Prostate gland (tissue), 2 donors: Measurements from ENCODE around the gene TRPM7. TPM values are rescaled to one million over a fixed set of nuclear protein-coding genes. Genes with fewer than 3 reads are reported as not detected.
"Not testable (repeated sequence)": the region's sequence is repeated elsewhere in the genome, so short reads cannot be mapped to it uniquely, and the experiment has no call there.

Experiments used
- DNase-seq: peaks from one replicate; pipeline ENCODE4 v3.0.0-alpha.2; 2019; ENCODE audit warnings: low spot score
- H3K27ac ChIP-seq, 2 donors: fragments of 200-600 bp; sonication (generic); 2 replicates each; pipeline ENCODE4 v1.5.1; 2017 to 2019
- H3K27me3 ChIP-seq: fragments of 200-600 bp; sonication (generic); replicated peaks from 2 replicates; pipeline ENCODE4 v1.5.1; 2019; ENCODE audit not compliant: insufficient read depth
- H3K36me3 ChIP-seq, 2 donors: fragments of 200-600 bp; sonication (generic); 1 replicate in 1 of 2; 2 replicates in 1 of 2; pipeline versions ENCODE4 v1.5.1 to v1.8.1; 2017 to 2019
- H3K4me1 ChIP-seq: fragments of 200-600 bp; sonication (generic); replicated peaks from 2 replicates; pipeline ENCODE4 v1.5.1; 2019
- H3K4me3 ChIP-seq, 2 donors: fragments of 200-600 bp; sonication (generic); 2 replicates each; pipeline ENCODE4 v1.5.1; 2017 to 2019
- H3K9me3 ChIP-seq: fragments of 200-600 bp; sonication (generic); 2 replicates; pipeline ENCODE4 v1.5.1; 2017
- CTCF ChIP-seq, 4 experiments: fragments of 200-600 bp in 2 of 4; fragments of 450-650 bp in 2 of 4; sonication (generic) in 2 of 4; IDR thresholded peaks; 1 replicate in 3 of 4; 2 replicates in 1 of 4; pipeline ENCODE4 v1.5.1; 2016 to 2019; ENCODE audit warnings: antibody characterized with exemption in 4 of 4, mild to moderate bottlenecking in 2 of 4, moderate library complexity in 2 of 4
- POLR2A ChIP-seq: fragments of 450-650 bp; IDR thresholded peaks from one replicate; pipeline ENCODE4 v1.6.1; 2016; ENCODE audit warnings: antibody characterized with exemption, mild to moderate bottlenecking
- POLR2AphosphoS5 ChIP-seq: sonication (generic); formaldehyde crosslinking; IDR thresholded peaks from one replicate; pipeline ENCODE4 v1.6.1; 2017; ENCODE audit warnings: antibody characterized with exemption
- WGBS: methylation state at CpG from one replicate; pipeline ENCODE4 v1.1.5; 2018; 5-methylcytosine and 5-hydroxymethylcytosine counted together
- intact Hi-C: fragments of 100-400 bp; cut with DNase I; formaldehyde crosslinking; loops from one replicate; pipeline ENCODE4 v1.14.2; 2022
- total RNA-seq, 2 donors: library from RNA; depleted of rRNA; stranded (reverse); fragments of >200 nt; gene quantifications; one replicate each; pipeline ENCODE4 v1.1.0, GENCODE V29; 2016

Gene TRPM7
- total RNA-seq, 2 donors from 2014 or later, result 27.0 to 32.5 TPM

GRCh38 chr15:50636146-50636545 lies 50.5 kb downstream of the TRPM7 start:
- Histone ChIP-seq H3K27ac (no peak overlapping the region), H3K27me3 (no peaks in the 10 kb centered on the region), H3K36me3 (no peaks in the 10 kb centered on the region), H3K4me3 (no peak overlapping the region), H3K4me1 (no peaks in the 10 kb centered on the region), H3K9me3 (no peaks in the 10 kb centered on the region)
- intact Hi-C loops, result no loop called here
- WGBS, result 85% methylated on average over 9 of the region's 9 CpGs
- no peak for DNase-seq
- no peak for TF ChIP-seq POLR2AphosphoS5
- no peak for TF ChIP-seq POLR2A
- TF ChIP-seq CTCF (IDR thresholded peaks at IDR 0.05), result no peak

- 51% methylated on average over 3 of the region's 3 CpGs for WGBS
- DNase-seq, result no peak
- no peaks in the 10 kb centered on the region for H3K27me3 ChIP-seq
- H3K4me3 ChIP-seq, result no peak overlapping the region
- no peak overlapping the region for H3K27ac ChIP-seq
- intact Hi-C loops, result no loop called here
- TF ChIP-seq POLR2A (no peak), POLR2AphosphoS5 (no peak), CTCF (IDR thresholded peaks at IDR 0.05) (no peak)
- no peaks in the 10 kb centered on the region for H3K4me1 ChIP-seq
- H3K36me3 ChIP-seq, result no peaks in the 10 kb centered on the region
- no peaks in the 10 kb centered on the region for H3K9me3 ChIP-seq
Measured at GRCh38 chr15:50633653-50634052, 52.9 kb downstream of the TRPM7 start.

GRCh38 chr15:50628421-50628820 lies 58.2 kb downstream of the TRPM7 start:
- H3K36me3 ChIP-seq, result no peaks in the 10 kb centered on the region
- WGBS, result 92% methylated on average over 5 of the region's 5 CpGs

GRCh38 chr15:50627351-50628055 lies 59.1 kb downstream of the TRPM7 start:
- DNase-seq, result no peak
- no peaks in the 10 kb centered on the region for H3K36me3 ChIP-seq
- H3K4me1 ChIP-seq, result no peaks in the 10 kb centered on the region
- WGBS, result 59% methylated on average over 4 of the region's 4 CpGs
- H3K27ac ChIP-seq, result no peak overlapping the region
- H3K4me3 ChIP-seq, result no peak overlapping the region
- no peak for TF ChIP-seq POLR2AphosphoS5
- TF ChIP-seq POLR2A, result no peak
- TF ChIP-seq CTCF (IDR thresholded peaks at IDR 0.05), result no peak
- no peaks in the 10 kb centered on the region for H3K27me3 ChIP-seq
- intact Hi-C loops, result no loop called here
- H3K9me3 ChIP-seq, result no peaks in the 10 kb centered on the region

More at GRCh38 chr15:50628421-50628820, 58.2 kb downstream of the TRPM7 start:
- DNase-seq, result no peak
- TF ChIP-seq POLR2AphosphoS5 (no peak), CTCF (IDR thresholded peaks at IDR 0.05) (no peak), POLR2A (no peak)
- Histone ChIP-seq H3K27ac (no peak overlapping the region), H3K27me3 (no peaks in the 10 kb centered on the region), H3K9me3 (no peaks in the 10 kb centered on the region), H3K4me1 (no peaks in the 10 kb centered on the region), H3K4me3 (no peak overlapping the region)
- intact Hi-C loops, result no loop called here

GRCh38 chr15:50624616-50625168 lies 61.9 kb downstream of the TRPM7 start:
- no peaks in the 10 kb centered on the region for H3K27me3 ChIP-seq
- 36% methylated on average over 1 of the region's 1 CpG for WGBS
- TF ChIP-seq CTCF (IDR thresholded peaks at IDR 0.05) (no peak), POLR2AphosphoS5 (no peak), POLR2A (no peak)
- no peak overlapping the region for H3K4me3 ChIP-seq
- H3K4me1 ChIP-seq, result no peaks in the 10 kb centered on the region
- H3K9me3 ChIP-seq, result no peaks in the 10 kb centered on the region
- H3K27ac ChIP-seq, result no peak overlapping the region
- intact Hi-C loops, result no loop called here
- no peaks in the 10 kb centered on the region for H3K36me3 ChIP-seq
- no peak for DNase-seq

- intact Hi-C loops, H3K9me3 ChIP-seq, H3K36me3 ChIP-seq, H3K27ac ChIP-seq, DNase-seq, H3K4me3 ChIP-seq, H3K4me1 ChIP-seq, H3K27me3 ChIP-seq: not testable (repeated sequence)
- 80% methylated on average over 8 of the region's 8 CpGs for WGBS
Measured at GRCh38 chr15:50622361-50622943, 64.1 kb downstream of the TRPM7 start.

GRCh38 chr15:50616960-50617359 lies 69.6 kb downstream of the TRPM7 start:
- H3K4me3 ChIP-seq, H3K27ac ChIP-seq, H3K27me3 ChIP-seq, H3K36me3 ChIP-seq, H3K9me3 ChIP-seq, intact Hi-C loops, DNase-seq, H3K4me1 ChIP-seq: not testable (repeated sequence)
- 86% methylated on average over 6 of the region's 6 CpGs for WGBS
